ENCODE measurements around the gene PKD2L1.

DNA sequence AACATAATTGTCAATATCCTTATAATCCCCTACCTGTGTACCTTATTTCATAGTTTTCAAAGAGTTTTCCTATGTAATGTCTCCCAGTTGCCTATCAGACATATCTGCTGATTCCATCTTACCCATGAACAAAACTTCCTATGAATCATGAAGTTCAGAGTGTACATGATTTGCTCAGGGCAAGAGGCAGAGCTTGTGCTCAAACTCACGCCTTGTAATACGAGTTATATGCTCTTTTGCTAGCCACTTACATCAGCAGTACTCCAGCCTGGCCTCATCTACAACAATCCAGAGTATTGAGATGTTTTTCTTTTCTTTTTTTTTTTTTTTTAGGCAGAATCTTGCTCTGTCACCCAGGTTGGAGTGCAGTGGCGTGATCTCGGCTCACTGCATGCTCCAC, 11.8 kb downstream of the PKD2L1 start:
- TF ChIP-seq POLR2A (IDR thresholded peaks at IDR 0.05) (no peak), CTCF (IDR thresholded peaks at IDR 0.05 in 8 of 11, conservative IDR thresholded peaks at IDR 0.05 in 3 of 11) (no peak), POLR2AphosphoS5 (IDR thresholded peaks at IDR 0.05) (no peak)

All from spleen (tissue), 7 donors.